ENCODE results near the gene CSNK2B.

CSNK2B gene

DNA sequence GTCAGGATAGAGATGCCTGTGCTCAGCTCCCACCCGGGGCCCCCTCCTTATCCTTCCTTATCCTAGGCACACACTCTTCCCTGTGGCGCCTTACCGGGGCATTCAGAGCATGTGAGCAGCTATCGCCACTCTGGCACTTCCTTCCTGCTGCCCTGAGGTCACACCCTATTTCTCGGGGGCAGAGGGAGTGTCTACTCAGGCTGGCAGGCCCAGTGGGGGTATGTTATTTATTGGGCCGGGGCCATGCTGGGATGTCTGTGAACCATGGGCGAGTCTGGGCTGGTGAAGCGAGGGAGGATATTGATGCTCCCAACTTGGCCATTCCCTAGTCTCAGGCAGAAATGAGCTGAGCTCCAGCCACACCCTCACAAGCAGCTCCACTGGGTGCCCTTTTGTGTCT, 45.4 kb downstream of the CSNK2B start:
- no peak for DNase-seq (ENCODE audit: low spot score)

DNA sequence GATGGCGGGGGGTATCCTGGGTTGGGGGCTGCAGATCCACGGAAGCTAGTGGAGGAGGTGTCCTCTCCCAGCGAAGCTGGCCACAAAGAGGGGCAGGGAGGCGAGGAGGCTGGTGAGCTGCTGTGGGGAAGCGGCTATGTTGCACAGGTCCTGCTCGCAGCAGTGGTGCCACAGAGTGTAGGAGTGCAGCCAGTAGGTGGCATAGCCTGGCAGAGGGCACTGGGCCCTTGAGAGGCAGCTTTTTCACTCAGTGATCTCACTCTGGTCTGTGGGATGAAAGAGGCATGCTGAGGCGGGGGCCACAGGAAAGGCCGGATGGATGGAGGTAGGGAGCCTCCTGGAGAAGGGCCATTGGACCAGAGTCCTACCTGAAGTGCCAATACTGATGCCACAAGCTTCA, 46.4 kb downstream of the CSNK2B start:
- DNase-seq (ENCODE audit: low spot score) = no peak

DNA sequence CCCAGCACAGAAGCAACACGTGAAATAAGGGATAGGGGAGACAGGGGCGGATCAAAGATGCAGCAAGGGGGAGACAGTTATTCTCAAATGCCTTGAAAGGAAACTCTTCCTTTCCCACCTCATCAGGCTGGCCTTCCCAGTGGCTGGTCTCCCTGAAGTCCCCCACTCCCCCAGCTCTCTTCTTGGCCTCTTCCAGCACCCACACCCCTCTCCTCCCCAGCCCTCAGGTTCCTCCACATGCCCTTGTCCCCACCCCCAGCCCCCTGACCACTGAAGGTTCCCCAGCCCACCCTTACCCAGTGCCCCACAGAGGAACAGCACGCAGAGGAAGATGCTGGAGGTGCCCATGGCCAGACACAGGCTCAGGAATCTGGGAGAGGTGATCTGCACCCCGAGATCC, 47.6 kb downstream of the CSNK2B start:
- no peak for DNase-seq (ENCODE audit: low spot score)

DNA sequence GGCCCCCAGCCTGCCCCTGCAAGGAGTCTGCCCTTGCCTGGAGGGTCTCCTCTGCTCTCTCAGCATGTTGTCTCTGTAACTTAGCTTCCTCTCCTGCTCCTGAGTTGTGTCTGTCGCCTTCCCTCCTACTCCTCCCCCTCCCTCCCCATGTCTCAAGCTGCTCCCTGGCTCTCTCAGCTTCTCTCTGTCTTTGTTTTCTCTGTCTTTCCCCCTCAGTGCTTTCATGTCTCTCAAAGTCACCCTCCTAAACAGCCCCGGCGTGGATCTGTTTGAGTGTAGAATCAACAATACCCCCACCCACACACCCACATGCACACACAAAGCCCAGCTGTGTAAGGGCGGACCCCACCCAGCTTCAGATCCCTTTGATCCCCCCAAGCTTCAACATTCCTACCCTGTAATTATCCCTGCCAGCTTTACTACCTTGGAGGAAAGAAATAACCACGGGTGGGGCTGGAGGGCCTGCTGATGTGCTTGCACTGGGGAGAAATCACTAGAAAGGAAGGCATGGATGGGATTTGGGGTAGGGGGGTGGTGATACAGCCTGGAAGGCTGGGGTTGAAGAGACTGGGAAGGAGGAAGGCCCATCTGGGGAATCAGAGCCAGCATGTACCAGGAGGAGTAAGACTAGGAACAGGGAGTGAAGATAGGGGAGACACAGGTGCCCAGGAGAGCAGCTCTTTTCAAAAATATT, 48.3 kb downstream of the CSNK2B start:
- DNase-seq (ENCODE audit: low spot score) = no peak

DNA sequence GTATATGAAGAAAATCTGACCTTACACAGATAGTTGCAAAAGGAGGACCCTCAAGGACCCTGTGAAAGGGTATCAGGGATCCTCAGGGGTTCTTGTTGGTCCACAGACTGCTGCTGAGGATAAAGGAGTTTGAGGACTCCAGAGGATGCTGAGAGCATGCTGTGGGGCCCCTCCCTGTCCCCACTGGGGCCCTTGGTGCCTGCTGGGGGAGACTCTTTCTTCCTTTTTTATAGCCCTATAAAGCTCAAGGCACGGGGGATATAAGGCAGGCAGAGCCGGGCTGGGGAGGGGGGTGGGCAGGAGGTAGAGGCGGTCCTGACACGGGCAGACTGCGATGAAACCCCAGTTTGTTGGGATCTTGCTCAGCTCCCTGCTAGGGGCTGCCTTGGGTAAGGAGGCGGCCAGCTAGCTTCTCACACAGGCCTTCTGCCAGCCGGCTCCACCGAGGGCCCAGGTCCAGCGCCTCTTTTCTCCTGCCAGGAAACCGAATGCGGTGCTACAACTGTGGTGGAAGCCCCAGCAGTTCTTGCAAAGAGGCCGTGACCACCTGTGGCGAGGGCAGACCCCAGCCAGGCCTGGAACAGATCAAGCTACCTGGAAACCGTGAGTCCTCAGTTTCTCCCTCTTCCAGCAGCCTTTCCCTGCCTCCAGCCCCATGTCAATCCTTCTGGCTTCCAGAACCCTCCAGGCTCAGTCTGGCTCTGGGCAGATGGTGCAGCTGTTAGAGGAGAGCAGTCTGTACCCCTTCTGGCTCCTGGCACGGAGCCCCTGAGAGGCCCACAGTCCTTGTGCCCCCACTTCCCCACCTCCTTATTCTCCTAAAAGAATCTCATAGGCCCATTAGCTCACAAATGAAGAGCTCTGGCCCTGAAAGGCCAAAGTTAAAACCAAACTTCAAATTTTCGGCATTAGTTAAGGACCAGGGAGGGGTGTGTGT, 49.4 kb downstream of the CSNK2B start, which contains the start of gene LY6G6D:
LY6G6D (plus strand) TSS at position 327 of the 937 bp plus-strand sequence; CDS start at position 335, 8 bp downstream.
- DNase-seq (ENCODE audit: low spot score) = no peak

DNA sequence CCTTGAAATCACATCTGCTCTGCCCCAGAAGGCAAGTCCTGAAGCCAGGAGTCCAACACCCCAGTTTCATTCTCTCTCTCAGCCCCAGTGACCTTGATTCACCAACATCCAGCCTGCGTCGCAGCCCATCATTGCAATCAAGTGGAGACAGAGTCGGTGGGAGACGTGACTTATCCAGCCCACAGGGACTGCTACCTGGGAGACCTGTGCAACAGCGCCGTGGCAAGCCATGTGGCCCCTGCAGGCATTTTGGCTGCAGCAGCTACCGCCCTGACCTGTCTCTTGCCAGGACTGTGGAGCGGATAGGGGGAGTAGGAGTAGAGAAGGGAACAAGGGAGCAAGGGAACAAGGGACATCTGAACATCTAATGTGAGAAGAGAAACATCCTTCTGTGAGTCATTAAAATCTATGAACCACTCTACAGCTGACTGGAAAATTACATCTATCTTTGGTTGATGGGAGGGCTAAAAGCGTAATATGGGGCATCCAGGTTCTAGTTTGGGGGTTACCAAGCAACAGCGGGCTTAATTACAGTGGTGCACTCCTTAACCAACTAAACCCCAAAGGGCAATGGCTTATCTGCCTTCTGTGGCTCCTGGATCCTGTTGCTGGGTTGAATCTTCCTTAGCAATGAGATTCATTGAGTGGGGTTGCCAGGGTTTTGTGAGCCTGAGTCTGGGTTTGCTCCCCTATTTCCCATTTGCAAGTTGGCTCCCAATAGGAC, 51.8 kb downstream of the CSNK2B start:
- no peak for DNase-seq (ENCODE audit: low spot score)

DNA sequence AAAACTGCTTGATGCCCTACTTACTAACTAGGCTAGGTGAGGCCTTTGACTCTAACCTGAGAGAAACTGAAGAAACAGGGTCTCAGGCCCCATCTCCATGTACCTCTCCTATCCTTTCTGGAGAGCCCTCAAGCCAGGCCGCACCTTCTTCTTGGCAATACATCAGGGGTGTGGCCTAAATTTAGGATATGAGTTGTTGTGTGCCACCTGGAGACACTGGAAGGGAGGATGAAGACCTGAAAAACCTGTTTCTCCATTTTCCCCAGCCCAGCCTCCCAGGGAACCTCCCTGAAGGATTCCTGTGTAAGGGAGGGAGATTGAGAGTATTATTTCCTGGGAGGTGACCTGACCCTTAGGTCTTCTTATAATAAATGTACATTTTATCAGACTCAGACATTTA, 52.4 kb downstream of the CSNK2B start:
- DNase-seq (ENCODE audit: low spot score) = no peak

DNA sequence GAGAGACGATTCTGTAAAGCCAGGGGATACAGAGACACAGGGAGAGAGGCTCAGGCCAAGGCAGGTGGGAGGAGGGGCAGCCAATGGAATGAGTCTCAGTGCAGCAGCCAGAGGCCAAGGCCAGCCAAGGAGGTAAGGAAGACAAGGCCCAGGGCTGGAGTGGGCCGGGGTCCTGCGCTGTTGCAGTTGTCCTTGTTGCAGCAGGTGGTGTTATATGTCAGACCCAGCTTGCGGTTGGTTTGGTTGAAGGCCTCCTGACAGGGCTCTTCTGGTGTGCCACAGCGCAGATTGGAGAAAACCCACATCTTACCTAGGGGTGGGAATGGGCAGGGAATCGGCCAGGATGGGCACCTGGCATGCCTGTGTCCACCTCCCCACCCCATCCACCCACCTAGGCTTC, 53.1 kb downstream of the CSNK2B start:
- no peak for DNase-seq (ENCODE audit: low spot score)

Measured in AG08395 (cell line).